SK-N-SH (cell line): ENCODE measurements around the gene GRIK3. TPM values are rescaled to one million over a fixed set of nuclear protein-coding genes. Genes with fewer than 3 reads are reported as not detected.

Source experiments
- CTCF ChIA-PET: fragments of 300-600, 350-600 bp; formaldehyde crosslinking; extraction: SDS; loops from one replicate; lab custom pipeline; 2021; lab: Yijun Ruan, JAX
- POLR2A ChIA-PET: fragments of 350-600 bp; sonication (Branson Sonifier 250); formaldehyde crosslinking; extraction: SDS; loops from one replicate; lab custom pipeline; 2020; ENCODE audit warnings: antibody characterized with exemption, inconsistent platforms; lab: Yijun Ruan, JAX
- DNase-seq: peaks from one replicate; pipeline ENCODE4 v3.0.0; 2012
- H2AFZ ChIP-seq: fragments of 200-600 bp; sonication (generic); 2 replicates; pipeline ENCODE4 v1.8.1; 2016; ENCODE audit warnings: antibody characterized with exemption, mild to moderate bottlenecking, low read depth
- H3F3A ChIP-seq: fragments of 200-600 bp; sonication (generic); replicated peaks from 2 replicates; pipeline ENCODE3; 2016; ENCODE audit warnings: antibody characterized with exemption, mild to moderate bottlenecking; ENCODE audit not compliant: insufficient read depth
- H3K27ac ChIP-seq, 2 experiments: fragments of 200-500 bp in 1 of 2; fragments of 200-600 bp in 1 of 2; sonication (Bioruptor generic) in 1 of 2; sonication (generic), shearing (Covaris generic) in 1 of 2; 2 replicates each; pipeline versions ENCODE4 v1.5.1 to v1.6.1; 2014 to 2016; ENCODE audit warnings: low read depth in 2 of 2, inconsistent platforms in 1 of 2, low read length in 1 of 2, mild to moderate bottlenecking in 1 of 2, mixed read lengths in 1 of 2
- H3K27me3 ChIP-seq: fragments of 200-600 bp; sonication (generic), shearing (Covaris generic); 2 replicates; pipeline ENCODE4 v1.6.1; 2016; ENCODE audit warnings: mixed run types; ENCODE audit not compliant: insufficient read depth
- H3K36me3 ChIP-seq, 2 experiments: fragments of 200-500 bp in 1 of 2; fragments of 200-600 bp in 1 of 2; sonication (Bioruptor generic) in 1 of 2; sonication (generic) in 1 of 2; replicated peaks in 1 of 2; 2 replicates each; pipeline versions ENCODE3 to v1.5.1; 2014 to 2016; ENCODE audit warnings: low read length in 1 of 2, mild to moderate bottlenecking in 1 of 2; ENCODE audit not compliant: insufficient read depth in 2 of 2, control insufficient read depth in 1 of 2
- H3K4me1 ChIP-seq, 2 experiments: fragments of 200-500 bp in 1 of 2; fragments of 200-600 bp in 1 of 2; sonication (Bioruptor generic) in 1 of 2; sonication (generic), shearing (Covaris generic) in 1 of 2; 2 replicates each; pipeline versions ENCODE4 v1.5.1 to v1.6.1; 2014 to 2016; ENCODE audit warnings: low read depth in 1 of 2, low read length in 1 of 2, mixed run types in 1 of 2; ENCODE audit not compliant: insufficient read depth in 2 of 2, control insufficient read depth in 1 of 2
- H3K4me2 ChIP-seq: fragments of 200-600 bp; sonication (generic), shearing (Covaris generic); 2 replicates; pipeline ENCODE4 v1.6.1; 2017; ENCODE audit warnings: mixed run types
- H3K4me3 ChIP-seq, 2 experiments: fragments of 200-500 bp in 1 of 2; fragments of 200-600 bp in 1 of 2; sonication (Bioruptor generic) in 1 of 2; sonication (generic), shearing (Covaris generic) in 1 of 2; 2 replicates each; pipeline versions ENCODE4 v1.5.1 to v1.8.1; 2014 to 2016; ENCODE audit warnings: low read depth in 2 of 2, inconsistent platforms in 1 of 2, low read length in 1 of 2, mild to moderate bottlenecking in 1 of 2, mixed read lengths in 1 of 2, moderate library complexity in 1 of 2
- H3K79me2 ChIP-seq: fragments of 200-600 bp; sonication (generic); 2 replicates; pipeline ENCODE4 v1.8.1; 2017; ENCODE audit warnings: mild to moderate bottlenecking; ENCODE audit not compliant: insufficient read depth
- H3K9ac ChIP-seq: fragments of 200-600 bp; sonication (generic); 2 replicates; pipeline ENCODE4 v1.6.1; 2017; ENCODE audit warnings: mixed run types
- H3K9me2 ChIP-seq: fragments of 200-600 bp; sonication (generic); 2 replicates; pipeline ENCODE4 v1.6.1; 2017; ENCODE audit warnings: mixed run types
- H3K9me3 ChIP-seq: fragments of 200-600 bp; sonication (generic); 2 replicates; pipeline ENCODE4 v1.6.1; 2017; ENCODE audit warnings: mixed run types, mild to moderate bottlenecking, moderate library complexity
- H4K20me1 ChIP-seq: fragments of 200-600 bp; sonication (generic); 2 replicates; pipeline ENCODE4 v1.6.1; 2017; ENCODE audit warnings: mild to moderate bottlenecking, mixed run types; ENCODE audit not compliant: insufficient read depth
- CHD2 ChIP-seq: fragments of 150-350 bp; IDR thresholded peaks from 2 replicates; pipeline ENCODE4 v1.6.1; 2018; ENCODE audit warnings: low read length; ENCODE audit not compliant: partially characterized antibody
- CTCF ChIP-seq: fragments of 200-600 bp; sonication (generic); IDR thresholded peaks from 2 replicates; pipeline ENCODE4 v1.6.1; 2017; ENCODE audit warnings: antibody characterized with exemption, mild to moderate bottlenecking, moderate library complexity
- ELF1 ChIP-seq: IDR thresholded peaks from 2 replicates; pipeline ENCODE4 v1.4.0; 2012
- EP300 ChIP-seq, 2 experiments: IDR thresholded peaks; 2 replicates each; pipeline versions ENCODE4 v1.4.0 to v1.6.1; 2012; ENCODE audit warnings: borderline replicate concordance in 1 of 2, low read depth in 1 of 2, low read length in 1 of 2
- JUND ChIP-seq: IDR thresholded peaks from 2 replicates; pipeline ENCODE4 v1.4.0; 2012
- MEF2A ChIP-seq: IDR thresholded peaks from 2 replicates; pipeline ENCODE4 v1.4.0; 2012; ENCODE audit warnings: low read depth, borderline replicate concordance
- MXI1 ChIP-seq: IDR thresholded peaks from 2 replicates; pipeline ENCODE4 v1.6.1; 2012; ENCODE audit warnings: mild to moderate bottlenecking, low read depth, low read length, improper control_type of control experiment
- NFIC ChIP-seq: IDR thresholded peaks from 2 replicates; pipeline ENCODE4 v1.4.0; 2012; ENCODE audit warnings: borderline replicate concordance
- NRF1 ChIP-seq: IDR thresholded peaks from 2 replicates; pipeline ENCODE4 v1.6.1; 2012; ENCODE audit warnings: low read depth, mild to moderate bottlenecking, low read length
- POLR2AphosphoS5 ChIP-seq: IDR thresholded peaks from 2 replicates; pipeline ENCODE4 v1.6.1; 2012; ENCODE audit warnings: low read depth, low read length
- RAD21 ChIP-seq: IDR thresholded peaks from 2 replicates; pipeline ENCODE4 v1.6.1; 2012; ENCODE audit warnings: mild to moderate bottlenecking, low read length
- RCOR1 ChIP-seq: fragments of 150-350 bp; IDR thresholded peaks from 2 replicates; pipeline ENCODE4 v1.6.1; 2017; ENCODE audit warnings: antibody characterized with exemption, low read length
- REST ChIP-seq: IDR thresholded peaks from 2 replicates; pipeline ENCODE4 v1.6.1; 2012; ENCODE audit warnings: mild to moderate bottlenecking, low read depth, low read length, moderate library complexity
- USF2 ChIP-seq: fragments of 150-350 bp; IDR thresholded peaks from 2 replicates; pipeline ENCODE4 v1.6.1; 2017; ENCODE audit warnings: antibody characterized with exemption, low read length, low read depth, borderline replicate concordance
- WGBS: methylation state at CpG from one replicate; pipeline ENCODE4 v1.1.6; 2017; ENCODE audit warnings: low lambda C conversion rate; 5-methylcytosine and 5-hydroxymethylcytosine counted together
- polyA plus RNA-seq, 3 experiments: library from polyadenylated mRNA; depleted of rRNA; stranded (reverse); fragments of >200 nt; gene quantifications; 2 replicates each; pipeline ENCODE4 v1.2.3, GENCODE V29; 2012
- TF ChIP-seq, protein P1 (sequence below): IDR thresholded peaks from 2 replicates; pipeline ENCODE4 v1.4.0; 2012; ENCODE audit warnings: low read depth, borderline replicate concordance

GRIK3 gene
- polyA plus RNA-seq, 1 of the 3 experiments (the other 2 are of a cell fraction): not detected

DNA sequence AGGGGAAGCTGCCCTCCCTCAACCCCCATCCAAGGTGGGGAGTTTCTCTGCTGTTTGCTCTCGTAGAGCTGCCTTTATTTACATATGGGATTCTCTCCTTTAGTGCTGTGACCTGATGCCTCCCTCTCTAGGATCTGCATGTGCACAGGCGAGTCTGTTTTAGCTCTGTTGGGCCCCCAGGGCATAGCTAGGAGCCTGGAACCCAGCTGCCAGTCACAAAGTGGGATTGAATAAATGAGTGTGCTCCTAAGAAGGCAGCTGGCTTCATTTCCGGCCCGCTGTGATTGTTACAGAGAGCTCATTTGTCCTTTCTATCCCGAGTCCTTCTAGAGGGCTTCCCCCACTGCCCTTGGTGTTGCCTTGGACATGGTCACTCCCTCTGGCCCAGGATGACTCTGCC lies 176.6 kb downstream of the GRIK3 start (continued):
- TF ChIP-seq NRF1: no peak
- no peak for TF ChIP-seq REST
- TF ChIP-seq, protein P1, sequence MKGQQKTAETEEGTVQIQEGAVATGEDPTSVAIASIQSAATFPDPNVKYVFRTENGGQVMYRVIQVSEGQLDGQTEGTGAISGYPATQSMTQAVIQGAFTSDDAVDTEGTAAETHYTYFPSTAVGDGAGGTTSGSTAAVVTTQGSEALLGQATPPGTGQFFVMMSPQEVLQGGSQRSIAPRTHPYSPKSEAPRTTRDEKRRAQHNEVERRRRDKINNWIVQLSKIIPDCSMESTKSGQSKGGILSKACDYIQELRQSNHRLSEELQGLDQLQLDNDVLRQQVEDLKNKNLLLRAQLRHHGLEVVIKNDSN: no peak
- no peak for TF ChIP-seq ELF1

DNA sequence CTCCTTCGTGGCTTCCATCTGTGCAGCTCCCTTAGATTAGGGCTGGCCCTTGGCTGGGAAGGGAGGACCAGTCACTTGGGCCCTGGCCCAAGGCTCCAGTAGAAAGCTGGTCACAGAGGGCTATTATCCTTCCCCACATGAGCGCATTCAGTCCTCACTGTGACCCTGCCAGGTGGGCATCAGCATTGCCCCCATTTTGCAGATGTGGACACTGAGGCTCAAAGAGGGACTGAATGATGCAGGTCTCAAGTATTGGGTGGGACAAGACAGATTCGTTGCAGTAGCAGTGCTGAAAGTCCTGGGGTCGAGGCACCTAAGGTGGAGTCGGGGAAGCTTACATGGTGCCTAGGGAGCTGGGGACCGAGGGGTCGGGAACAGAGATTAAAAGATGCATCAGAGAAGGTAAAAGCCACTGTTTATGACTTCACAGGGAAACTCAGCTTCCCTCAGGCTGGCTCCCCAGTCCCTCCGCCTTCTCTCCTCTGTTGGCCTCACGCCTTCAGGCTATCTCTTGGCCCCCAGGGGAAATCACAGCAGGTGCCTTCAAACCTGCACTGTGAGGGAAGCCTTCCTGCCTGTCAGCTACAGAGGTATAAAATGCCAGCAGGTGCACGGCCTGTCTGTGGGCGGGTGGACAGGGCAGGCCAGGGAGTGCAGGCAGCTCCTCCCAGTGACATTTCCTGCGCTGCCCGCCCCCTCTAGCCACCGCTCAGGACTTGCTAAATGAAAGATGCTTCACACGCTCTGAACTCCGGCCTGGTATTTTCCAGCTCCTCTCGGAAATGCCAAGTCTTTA lies 178.4 kb downstream of the GRIK3 start:
- ChIA-PET POLR2A (no interaction called here), CTCF (interaction anchor here (1.0 to 6.7 kb wide), 5 partner anchors 8 to 578 kb away, joined by 3 to 42 read pairs (median 5); no protein-coding TSS in a partner anchor)
- Histone ChIP-seq H2AFZ (no peak overlapping the region), H3K4me3 (no peak overlapping the region), H3K36me3 (no peaks in the 10 kb centered on the region), H3F3A (no peaks in the 10 kb centered on the region), H3K4me1 (peaks cover 0 to 16% of the 10 kb centered on the region in 2 experiments; a peak in 1 of 4 replicates), H3K79me2 (no peaks in the 10 kb centered on the region), H3K9me3 (no peaks in the 10 kb centered on the region), H3K4me2 (no peak overlapping the region), H3K27me3 (no peaks in the 10 kb centered on the region), H3K9me2 (no peaks in the 10 kb centered on the region), H3K9ac (no peak overlapping the region), H4K20me1 (no peaks in the 10 kb centered on the region), H3K27ac (no peak overlapping the region)
- DNase-seq: no peak
- 29% methylated on average over 12 of the region's 17 CpGs for WGBS
- TF ChIP-seq CHD2 (no peak), ELF1 (no peak), USF2 (no peak), MEF2A (no peak), MXI1 (no peak), RAD21 (no peak), REST (no peak), EP300 (IDR thresholded peaks at IDR 0.05; ENCODE audit: borderline replicate concordance in 1 of 2, low read depth in 1 of 2, low read length in 1 of 2) (no peak), RCOR1 (no peak), NFIC (no peak), POLR2AphosphoS5 (no peak), JUND (no peak), CTCF (no peak)
- TF ChIP-seq, protein P1: no peak
